Astrocyte of the cerebellum (primary cell): Measurements from ENCODE around the gene DNAI4.
"Not testable (repeated sequence)": the region's sequence is repeated elsewhere in the genome, so short reads cannot be mapped to it uniquely, and the experiment has no call there.

Source experiments
- DNase-seq: peaks from one replicate; pipeline ENCODE4 v3.0.0-alpha.2; 2011; ENCODE audit warnings: low read depth
- H3K4me3 ChIP-seq: 2 replicates; pipeline ENCODE4 v1.5.1; 2011; ENCODE audit warnings: mild to moderate bottlenecking, low read depth, low read length, moderate library complexity
- CTCF ChIP-seq: IDR thresholded peaks from 2 replicates; pipeline ENCODE4 v1.5.1; 2012; ENCODE audit warnings: low read length, low read depth, moderate library complexity, mild to moderate bottlenecking; ENCODE audit errors: missing control alignments
- in situ Hi-C: cut with HindIII; loops from 2 replicates; pipeline ENCODE4 v1.10.0; 2017; ENCODE audit warnings: low sequenced_read_pairs

Gene DNAI4

GRCh38 chr1:66919063-66919462 lies 5.6 kb downstream of the DNAI4 start:
- no peak for DNase-seq
- no peak overlapping the region for H3K4me3 ChIP-seq
- in situ Hi-C loops: no loop called here
- TF ChIP-seq CTCF: no peak

- no peak for DNase-seq
- TF ChIP-seq CTCF: no peak
- in situ Hi-C loops: no loop called here
- no peak overlapping the region for H3K4me3 ChIP-seq
These were observed 7.2 kb downstream of the DNAI4 start for GRCh38 chr1:66917476-66917875.

- in situ Hi-C loops: no loop called here
These were observed 8.3 kb downstream of the DNAI4 start for GRCh38 chr1:66916320-66916719.

GRCh38 chr1:66915203-66915602 lies 9.5 kb downstream of the DNAI4 start:
- in situ Hi-C loops, H3K4me3 ChIP-seq, DNase-seq: not testable (repeated sequence)

More at GRCh38 chr1:66916320-66916719, 8.3 kb downstream of the DNAI4 start:
- DNase-seq: no peak
- TF ChIP-seq CTCF: no peak
- H3K4me3 ChIP-seq: no peak overlapping the region

- in situ Hi-C loops: no loop called here
- no peak for DNase-seq
These were observed 30.9 kb downstream of the DNAI4 start for GRCh38 chr1:66893712-66894111.

GRCh38 chr1:66890621-66891020 lies 34.0 kb downstream of the DNAI4 start:
- H3K4me3 ChIP-seq: no peak overlapping the region
- in situ Hi-C loops: no loop called here
- no peak for TF ChIP-seq CTCF
- DNase-seq: no peak

More at GRCh38 chr1:66893712-66894111, 30.9 kb downstream of the DNAI4 start:
- no peak for TF ChIP-seq CTCF
- H3K4me3 ChIP-seq: no peak overlapping the region

- DNase-seq: no peak
- H3K4me3 ChIP-seq: no peak overlapping the region
- no peak for TF ChIP-seq CTCF
- in situ Hi-C loops: no loop called here
These were observed 35.6 kb downstream of the DNAI4 start for GRCh38 chr1:66889030-66889429.
